Colon (tissue), 2 donors: Measurements from ENCODE around the gene ORC2.

Experiments used
- FAIRE-seq: peaks from 2 replicates; lab custom pipeline; 2012; peaks lifted over from hg19 to GRCh38; lab: Jason Lieb, UNC
- donor health status: control.
- donor health status: control.

ORC2 gene

GRCh38 chr2:200860092-200860795 lies 103.2 kb downstream of the ORC2 start:
- FAIRE-seq, result no peak
